ENCODE results near the gene ZNF235.

Gene ZNF235

DNA sequence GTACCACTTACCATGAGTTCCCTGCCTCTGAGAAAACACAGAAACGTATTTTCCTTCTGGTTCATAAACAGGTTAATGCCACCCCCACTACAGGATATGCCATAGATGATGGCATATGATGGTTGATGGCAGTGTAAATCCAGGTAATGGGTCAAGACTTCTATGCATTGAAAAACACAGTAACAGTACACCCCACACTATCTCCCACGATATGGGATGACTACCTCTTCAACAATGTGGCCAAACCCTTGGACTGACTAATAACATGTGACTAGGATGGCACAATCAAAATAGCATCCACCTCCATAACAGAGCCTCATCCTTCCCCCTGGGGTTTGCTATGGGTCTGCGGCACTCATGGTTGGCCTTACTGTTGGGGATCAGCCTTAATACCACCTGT is 22.0 kb downstream of the ZNF235 start:
- TF ChIP-seq, protein P1, sequence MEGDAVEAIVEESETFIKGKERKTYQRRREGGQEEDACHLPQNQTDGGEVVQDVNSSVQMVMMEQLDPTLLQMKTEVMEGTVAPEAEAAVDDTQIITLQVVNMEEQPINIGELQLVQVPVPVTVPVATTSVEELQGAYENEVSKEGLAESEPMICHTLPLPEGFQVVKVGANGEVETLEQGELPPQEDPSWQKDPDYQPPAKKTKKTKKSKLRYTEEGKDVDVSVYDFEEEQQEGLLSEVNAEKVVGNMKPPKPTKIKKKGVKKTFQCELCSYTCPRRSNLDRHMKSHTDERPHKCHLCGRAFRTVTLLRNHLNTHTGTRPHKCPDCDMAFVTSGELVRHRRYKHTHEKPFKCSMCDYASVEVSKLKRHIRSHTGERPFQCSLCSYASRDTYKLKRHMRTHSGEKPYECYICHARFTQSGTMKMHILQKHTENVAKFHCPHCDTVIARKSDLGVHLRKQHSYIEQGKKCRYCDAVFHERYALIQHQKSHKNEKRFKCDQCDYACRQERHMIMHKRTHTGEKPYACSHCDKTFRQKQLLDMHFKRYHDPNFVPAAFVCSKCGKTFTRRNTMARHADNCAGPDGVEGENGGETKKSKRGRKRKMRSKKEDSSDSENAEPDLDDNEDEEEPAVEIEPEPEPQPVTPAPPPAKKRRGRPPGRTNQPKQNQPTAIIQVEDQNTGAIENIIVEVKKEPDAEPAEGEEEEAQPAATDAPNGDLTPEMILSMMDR (IDR thresholded peaks at IDR 0.05; ENCODE audit: insufficient read depth, missing control alignments), result no peak
- FAIRE-seq (no peak), DNase-seq (ENCODE audit: insufficient read length, low spot score) (no peak)

DNA sequence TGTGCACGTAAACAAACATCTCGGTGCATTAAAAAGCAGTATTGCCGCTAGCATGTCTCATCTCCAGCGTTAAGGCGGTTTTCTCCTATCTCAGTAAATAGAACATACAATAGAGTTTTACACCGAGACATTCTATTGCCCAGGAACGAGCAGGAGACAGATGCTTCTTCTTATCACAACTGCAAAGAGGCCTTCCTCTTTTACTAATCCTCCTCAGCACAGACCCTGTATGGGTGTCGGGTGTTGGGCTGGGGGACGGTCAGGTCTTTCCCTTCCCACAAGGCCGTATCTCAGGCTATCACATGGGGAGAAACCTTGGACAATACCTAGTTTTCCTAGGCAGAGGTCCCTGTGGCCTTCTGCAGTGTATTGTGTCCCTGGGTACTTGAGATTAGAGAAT is 23.9 kb downstream of the ZNF235 start:
- TF ChIP-seq, protein P1 (IDR thresholded peaks at IDR 0.05; ENCODE audit: insufficient read depth, missing control alignments), result no peak
- DNase-seq (ENCODE audit: insufficient read length, low spot score), result no peak
- no peak for FAIRE-seq

GRCh38 chr19:44278181-44278690 is 26.6 kb downstream of the ZNF235 start:
- TF ChIP-seq, protein P1 (IDR thresholded peaks at IDR 0.05; ENCODE audit: insufficient read depth, missing control alignments), result no peak
- FAIRE-seq, result no peak
- DNase-seq (ENCODE audit: insufficient read length, low spot score), result no peak

GRCh38 chr19:44277331-44277730 is 27.5 kb downstream of the ZNF235 start:
- TF ChIP-seq, protein P1 (IDR thresholded peaks at IDR 0.05; ENCODE audit: insufficient read depth, missing control alignments), result no peak
- no peak for DNase-seq (ENCODE audit: insufficient read length, low spot score)
- no peak for FAIRE-seq

- TF ChIP-seq, protein P1 (IDR thresholded peaks at IDR 0.05; ENCODE audit: insufficient read depth, missing control alignments), result no peak
- FAIRE-seq (no peak), DNase-seq (ENCODE audit: insufficient read length, low spot score) (no peak)
Measured at GRCh38 chr19:44260695-44261446, 44.0 kb downstream of the ZNF235 start.

GRCh38 chr19:44260343-44260681 is 44.5 kb downstream of the ZNF235 start:
- no peak for DNase-seq (ENCODE audit: insufficient read length, low spot score)
- FAIRE-seq, result no peak
- TF ChIP-seq, protein P1 (IDR thresholded peaks at IDR 0.05; ENCODE audit: insufficient read depth, missing control alignments), result no peak

DNA sequence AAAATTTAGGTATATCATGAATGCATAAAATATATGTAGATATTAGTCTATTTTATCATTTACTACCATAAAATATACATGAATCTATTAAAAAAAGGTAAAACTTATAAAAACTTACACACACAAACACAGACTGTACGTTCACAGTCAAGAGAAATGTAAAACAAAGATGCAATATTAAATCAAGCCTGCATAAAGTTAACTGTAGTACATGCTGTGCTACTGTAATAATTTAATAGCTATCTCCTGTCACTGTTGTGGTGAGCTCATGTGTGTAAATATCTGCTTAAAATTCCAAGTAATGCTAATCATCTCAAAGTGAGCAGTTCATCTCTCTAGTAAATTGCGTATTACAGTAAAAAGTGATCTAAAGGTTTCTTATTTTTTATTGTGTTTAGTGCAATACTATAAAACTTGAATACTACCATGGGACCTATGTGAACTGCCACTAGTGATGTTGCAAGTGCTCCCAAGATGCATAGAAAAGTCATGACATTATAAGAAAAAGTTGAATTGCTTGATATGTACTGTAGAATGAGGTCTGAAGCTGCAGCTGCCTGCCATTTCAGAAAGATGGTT is 45.9 kb downstream of the ZNF235 start:
- DNase-seq (ENCODE audit: insufficient read length, low spot score), result no peak
- FAIRE-seq, result no peak
- TF ChIP-seq, protein P1 (IDR thresholded peaks at IDR 0.05; ENCODE audit: insufficient read depth, missing control alignments), result no peak
